ENCODE data around the gene OSM. TPM values are rescaled to one million over a fixed set of nuclear protein-coding genes. Genes with fewer than 3 reads are reported as not detected.

Gene OSM
- total RNA-seq, 2 experiments from 2014 or later: 103 to 107 TPM

GRCh38 chr22:30280505-30280904 lies 13.9 kb upstream of the OSM start:
- Mint-ChIP-seq H3K4me3 (no peak overlapping the region), H3K27ac (no peak overlapping the region), H3K4me1 (peaks cover 80% of the 10 kb centered on the region), H3K9me3 (no peaks in the 10 kb centered on the region), H3K27me3 (no peaks in the 10 kb centered on the region), H3K36me3 (ENCODE audit: low read depth) (peaks cover 40% of the 10 kb centered on the region)
- no peak for DNase-seq
- POLR2A ChIA-PET: interaction anchor here (16.4 kb wide), 1 partner anchor 14 kb away, joined by 253 read pairs; the partner anchor contains the start of gene OSM
- CTCF ChIA-PET: interaction anchor here (1.2 to 1.9 kb wide), 4 partner anchors 12 to 172 kb away, joined by 3 to 7 read pairs (median 5); no protein-coding TSS in a partner anchor

DNA sequence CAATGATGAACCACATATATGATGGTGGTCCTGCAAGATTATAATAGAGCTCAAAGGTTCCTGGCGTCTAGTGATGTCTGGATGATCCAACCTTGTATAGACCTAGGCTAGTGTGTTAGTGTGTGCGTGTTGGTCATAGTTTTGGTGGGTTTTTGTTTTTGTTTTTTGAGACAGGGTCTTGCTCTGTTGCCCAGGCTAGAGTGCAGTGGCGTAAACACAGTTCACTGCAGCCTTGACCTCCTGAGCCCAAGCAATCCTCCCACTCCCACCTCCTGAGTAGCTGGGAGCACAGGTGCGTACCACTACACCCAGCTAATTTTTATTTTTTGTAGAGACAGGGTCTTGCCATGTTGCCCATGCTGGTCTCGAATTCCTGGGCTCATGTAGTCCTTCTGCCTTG lies 13.3 kb upstream of the OSM start:
- Mint-ChIP-seq H3K4me3 (peak overlapping the region; percentile 31), H3K9me3 (no peaks in the 10 kb centered on the region), H3K36me3 (ENCODE audit: low read depth) (peaks cover 43% of the 10 kb centered on the region), H3K4me1 (peaks cover 80% of the 10 kb centered on the region), H3K27me3 (no peaks in the 10 kb centered on the region), H3K27ac (no peak overlapping the region)
- DNase-seq: no peak
- CTCF ChIA-PET: interaction anchor here (1.2 to 1.9 kb wide), 3 partner anchors 11 to 172 kb away, joined by 3 to 7 read pairs (median 6); no protein-coding TSS in a partner anchor
- POLR2A ChIA-PET: interaction anchor here (0.8 to 16.4 kb wide), 3 partner anchors 11 to 19 kb away, joined by 3 to 253 read pairs (median 7); partner anchors contain the start of gene OSM

- Mint-ChIP-seq H3K27me3 (no peaks in the 10 kb centered on the region), H3K9me3 (no peaks in the 10 kb centered on the region), H3K36me3 (ENCODE audit: low read depth) (peaks cover 44% of the 10 kb centered on the region), H3K27ac (no peak overlapping the region), H3K4me3 (peak overlapping the region; percentile 31), H3K4me1 (peaks cover 80% of the 10 kb centered on the region)
- no peak for DNase-seq
- ChIA-PET CTCF (interaction anchor here (1.2 to 2.8 kb wide), 3 partner anchors 11 to 171 kb away, joined by 3 to 11 read pairs (median 6); no protein-coding TSS in a partner anchor), POLR2A (interaction anchor here (0.8 to 16.4 kb wide), 3 partner anchors 11 to 19 kb away, joined by 3 to 253 read pairs (median 7); partner anchors contain the start of gene OSM)
Observed at GRCh38 chr22:30279046-30279788, 12.6 kb upstream of the OSM start.

GRCh38 chr22:30277547-30278344 lies 11.1 kb upstream of the OSM start:
- H3K36me3 Mint-ChIP-seq (ENCODE audit: low read depth): peaks cover 52% of the 10 kb centered on the region
- peaks cover 78% of the 10 kb centered on the region for H3K4me1 Mint-ChIP-seq
- H3K27ac Mint-ChIP-seq: no peak overlapping the region

DNA sequence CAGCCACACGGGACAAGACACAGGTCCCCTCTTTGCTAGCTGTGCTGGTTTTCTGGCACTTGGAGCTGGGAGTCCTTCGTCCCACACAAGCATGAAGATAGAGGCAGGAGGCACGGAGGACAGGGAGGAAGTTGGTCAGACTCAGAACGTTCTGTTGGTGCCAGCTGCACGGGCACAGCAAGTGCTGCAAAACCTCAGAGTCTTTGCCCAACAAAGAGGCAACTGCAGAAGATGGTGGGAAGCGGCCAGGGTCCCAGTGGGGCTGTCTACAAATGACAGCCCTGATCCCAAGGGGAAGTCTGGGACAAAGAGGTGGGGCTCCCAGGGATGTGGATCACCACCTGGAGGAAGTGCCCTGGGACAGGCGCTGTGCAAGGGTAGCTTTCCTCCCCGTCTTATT lies 9.4 kb upstream of the OSM start:
- POLR2A ChIA-PET: interaction anchor here (1.0 to 16.4 kb wide), 3 partner anchors 9 to 15 kb away, joined by 3 to 253 read pairs (median 3); partner anchors contain the start of gene OSM
- H3K27ac Mint-ChIP-seq: peak overlapping the region; percentile 56
- H3K9me3 Mint-ChIP-seq: no peaks in the 10 kb centered on the region
- H3K36me3 Mint-ChIP-seq (ENCODE audit: low read depth): peaks cover 64% of the 10 kb centered on the region
- no peaks in the 10 kb centered on the region for H3K27me3 Mint-ChIP-seq
- CTCF ChIA-PET: interaction anchor here (2.6 kb wide), 1 partner anchor 12 kb away, joined by 12 read pairs; no protein-coding TSS in a partner anchor
- peaks cover 78% of the 10 kb centered on the region for H3K4me1 Mint-ChIP-seq
- H3K4me3 Mint-ChIP-seq: peak overlapping the region; percentile 11
- DNase-seq: no peak

More at GRCh38 chr22:30277547-30278344, 11.1 kb upstream of the OSM start:
- H3K4me3 Mint-ChIP-seq: no peak overlapping the region
- no peaks in the 10 kb centered on the region for H3K9me3 Mint-ChIP-seq
- DNase-seq: no peak
- H3K27me3 Mint-ChIP-seq: no peaks in the 10 kb centered on the region
- POLR2A ChIA-PET: interaction anchor here (0.8 to 16.4 kb wide), 4 partner anchors 11 to 162 kb away, joined by 3 to 253 read pairs (median 5); partner anchors contain the start of gene OSM
- CTCF ChIA-PET: interaction anchor here (0.6 to 2.8 kb wide), 5 partner anchors 10 to 29 kb away, joined by 3 to 12 read pairs (median 5); no protein-coding TSS in a partner anchor

GRCh38 chr22:30275625-30276024 lies 9.0 kb upstream of the OSM start:
- Mint-ChIP-seq H3K4me1 (peaks cover 79% of the 10 kb centered on the region), H3K36me3 (ENCODE audit: low read depth) (peaks cover 66% of the 10 kb centered on the region), H3K27me3 (no peaks in the 10 kb centered on the region), H3K4me3 (peak overlapping the region; percentile 11), H3K27ac (peak overlapping the region; percentile 56), H3K9me3 (no peaks in the 10 kb centered on the region)
- ChIA-PET CTCF (no interaction called here), POLR2A (interaction anchor here (1.0 to 16.4 kb wide), 4 partner anchors 9 to 14 kb away, joined by 3 to 253 read pairs (median 4); partner anchors contain the start of gene OSM)
- DNase-seq: no peak

DNA sequence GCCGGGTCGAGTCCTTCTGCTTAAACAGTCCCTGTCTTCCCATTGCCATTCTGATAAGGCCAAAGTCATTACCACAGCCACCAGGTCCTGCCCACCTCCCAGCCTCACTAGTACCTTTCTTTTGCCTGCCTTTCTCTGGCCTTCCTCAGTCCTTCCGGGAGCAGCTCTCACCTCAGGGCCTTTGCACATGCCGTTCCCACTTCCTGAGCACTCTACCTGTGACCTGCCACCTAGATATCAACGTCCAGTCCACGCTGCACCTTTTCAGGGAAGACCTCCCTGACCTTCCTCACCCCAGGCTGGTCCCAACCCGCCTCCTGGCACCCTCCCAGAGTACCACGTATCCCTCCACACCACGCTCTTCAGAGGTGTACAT lies 7.8 kb upstream of the OSM start:
- Mint-ChIP-seq H3K4me3 (no peak overlapping the region), H3K27ac (no peak overlapping the region), H3K9me3 (no peaks in the 10 kb centered on the region), H3K4me1 (peaks cover 76% of the 10 kb centered on the region), H3K27me3 (no peaks in the 10 kb centered on the region), H3K36me3 (ENCODE audit: low read depth) (peaks cover 72% of the 10 kb centered on the region)
- POLR2A ChIA-PET: interaction anchor here (0.9 to 1.0 kb wide), 2 partner anchors 11 to 14 kb away, joined by 3 to 6 read pairs; no protein-coding TSS in a partner anchor
- no peak for DNase-seq
- CTCF ChIA-PET: no interaction called here

DNA sequence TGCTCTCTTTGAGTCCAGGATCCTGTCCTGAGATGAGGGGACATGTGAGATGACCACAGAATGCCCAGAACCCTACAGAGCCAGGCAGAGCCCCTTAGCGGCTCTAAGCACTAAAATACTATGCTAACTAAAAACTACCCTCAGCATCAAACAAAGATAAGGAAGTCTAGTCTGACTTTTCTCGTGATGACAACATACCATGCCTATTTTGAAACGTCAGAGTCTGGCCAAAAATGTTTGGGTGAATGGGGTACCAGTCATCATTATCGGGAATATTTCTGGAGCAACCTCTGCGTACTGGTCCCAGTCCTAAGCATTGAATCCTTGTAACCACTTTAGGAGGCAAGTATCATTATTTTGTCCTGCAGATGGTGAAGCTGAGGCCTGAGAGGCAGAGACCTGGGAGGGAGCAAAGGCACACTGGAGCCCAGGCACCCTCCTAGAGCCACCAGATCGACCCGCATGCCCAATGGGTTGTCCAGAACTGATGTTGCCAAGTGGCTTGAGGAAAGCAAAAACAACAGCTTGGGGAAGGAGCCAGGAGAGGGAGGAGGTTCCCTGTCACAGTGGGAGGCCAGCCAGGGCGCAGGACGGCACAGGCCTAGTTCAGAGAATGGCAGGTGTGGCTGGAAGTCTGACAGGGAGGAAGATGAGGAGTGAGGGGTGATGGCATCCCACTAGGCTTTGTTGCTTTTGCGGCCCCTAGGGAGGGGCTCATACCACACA lies 7.2 kb upstream of the OSM start:
- Mint-ChIP-seq H3K9me3 (no peaks in the 10 kb centered on the region), H3K4me3 (no peak overlapping the region), H3K36me3 (ENCODE audit: low read depth) (peaks cover 72% of the 10 kb centered on the region), H3K27ac (no peak overlapping the region), H3K4me1 (peaks cover 75% of the 10 kb centered on the region), H3K27me3 (no peaks in the 10 kb centered on the region)
- ChIA-PET CTCF (no interaction called here), POLR2A (interaction anchor here (0.9 kb wide), 1 partner anchor 11 kb away, joined by 3 read pairs; no protein-coding TSS in a partner anchor)
- DNase-seq: no peak

DNA sequence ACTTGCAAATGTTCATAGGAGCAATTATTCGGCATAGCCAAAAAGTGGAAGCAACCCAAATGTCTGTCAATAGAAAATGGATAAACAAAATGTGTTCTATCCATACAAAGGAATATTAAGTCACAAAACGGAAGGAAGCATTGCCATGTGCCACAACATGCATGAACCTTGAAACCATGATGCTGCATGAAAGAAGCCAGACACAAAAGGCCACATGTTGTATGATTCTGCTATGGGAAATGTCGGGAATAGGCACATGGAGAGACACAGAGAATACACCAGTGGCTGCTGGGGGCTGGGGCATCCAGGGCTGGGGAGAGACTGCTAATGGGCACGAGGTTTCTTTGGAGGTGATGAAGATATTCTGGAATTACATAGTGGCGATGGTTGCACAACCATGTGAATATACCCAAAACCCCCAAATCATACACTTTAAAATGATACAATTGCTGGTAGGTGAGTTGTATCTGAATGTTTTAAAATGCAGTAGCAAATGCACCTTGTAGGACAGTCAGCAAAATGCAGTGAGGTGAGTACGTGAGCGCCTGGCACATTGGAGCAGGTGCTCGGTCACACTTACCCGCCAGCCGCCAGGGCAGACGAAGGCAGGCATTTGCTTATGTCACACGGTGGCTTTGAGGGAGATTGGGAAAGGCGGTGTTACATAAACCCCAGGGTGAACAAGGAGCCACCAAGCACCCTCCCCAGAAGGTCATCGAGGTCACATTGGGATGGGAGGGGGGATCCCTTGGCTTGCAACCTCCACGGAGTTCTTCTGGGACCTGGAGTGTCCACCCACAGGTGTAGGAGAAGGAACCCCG lies 6.3 kb upstream of the OSM start:
- Mint-ChIP-seq H3K27ac (peak overlapping the region; percentile 8), H3K9me3 (no peaks in the 10 kb centered on the region), H3K27me3 (no peaks in the 10 kb centered on the region), H3K4me3 (no peak overlapping the region), H3K36me3 (ENCODE audit: low read depth) (peaks cover 73% of the 10 kb centered on the region), H3K4me1 (peaks cover 77% of the 10 kb centered on the region)
- ChIA-PET CTCF (no interaction called here), POLR2A (no interaction called here)
- no peak for DNase-seq

DNA sequence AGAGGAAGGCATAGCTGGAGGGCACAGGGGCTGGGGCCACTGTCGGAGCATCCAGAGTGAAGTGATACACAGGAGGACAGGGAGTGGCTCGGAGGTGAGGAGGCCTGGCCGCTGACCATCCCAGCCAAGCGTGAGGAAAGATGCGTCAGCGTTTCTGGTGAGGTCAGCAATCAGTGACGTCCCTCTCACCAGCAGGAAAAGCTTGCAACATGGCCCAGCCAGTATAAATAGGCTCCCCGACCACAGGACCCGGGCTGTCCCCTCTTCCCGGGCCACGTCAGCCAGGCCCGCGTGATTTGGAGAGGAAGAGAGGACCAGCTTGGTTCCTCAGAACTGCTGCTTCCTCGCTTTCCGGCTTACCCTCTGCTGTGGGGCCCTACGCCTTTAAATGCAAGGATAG lies 4.2 kb upstream of the OSM start:
- ChIA-PET POLR2A (interaction anchor here (2.5 to 8.9 kb wide), 2 partner anchors 10 to 12 kb away, joined by 6 to 253 read pairs; partner anchors contain the start of gene CASTOR1), CTCF (interaction anchor here (2.7 to 5.2 kb wide), 2 partner anchors 13 to 17 kb away, joined by 14 to 36 read pairs; no protein-coding TSS in a partner anchor)
- Mint-ChIP-seq H3K4me3 (no peak overlapping the region), H3K9me3 (no peaks in the 10 kb centered on the region), H3K4me1 (peaks cover 68% of the 10 kb centered on the region), H3K36me3 (ENCODE audit: low read depth) (peaks cover 69% of the 10 kb centered on the region), H3K27ac (no peak overlapping the region), H3K27me3 (no peaks in the 10 kb centered on the region)
- DNase-seq: no peak

- Mint-ChIP-seq H3K27ac (peak overlapping the region; percentile 100), H3K4me1 (peaks cover 59% of the 10 kb centered on the region), H3K9me3 (no peaks in the 10 kb centered on the region), H3K27me3 (no peaks in the 10 kb centered on the region), H3K36me3 (ENCODE audit: low read depth) (peaks cover 75% of the 10 kb centered on the region), H3K4me3 (peak overlapping the region; percentile 99)
- no peak for DNase-seq
- ChIA-PET CTCF (interaction anchor here (0.7 to 5.2 kb wide), 10 partner anchors 12 to 155 kb away, joined by 3 to 36 read pairs (median 6); partner anchors contain the start of genes LIF and RNF215), POLR2A (interaction anchor here (0.9 to 8.9 kb wide), 11 partner anchors 15 to 664 kb away, joined by 3 to 253 read pairs (median 5); partner anchors contain the start of genes CASTOR1 and LIF)
Observed at GRCh38 chr22:30268331-30268730, 1.7 kb upstream of the OSM start.

Measured in activated CD4-positive, alpha-beta memory T cell treated with anti-CD3 and anti-CD28 coated beads, Interleukin-2, amount 10 ng/mL, durations not matched to agents 7 days and 5 days (primary cell).